GM19193 (cell line): Measurements from ENCODE around the gene CLN3.

ENCODE experiments used
- POLR2A ChIP-seq: IDR thresholded peaks from 4 replicates; pipeline ENCODE4 v1.6.1; 2011; ENCODE audit not compliant: insufficient read depth, insufficient read length; ENCODE audit errors: extremely low read depth

CLN3 gene

GRCh38 chr16:28524681-28525171 lies 32.9 kb upstream of the CLN3 start:
- TF ChIP-seq POLR2A, result no peak

- TF ChIP-seq POLR2A, result no peak
These were observed 30.9 kb upstream of the CLN3 start for GRCh38 chr16:28522792-28523191.

GRCh38 chr16:28521436-28521835 lies 29.6 kb upstream of the CLN3 start:
- no peak for TF ChIP-seq POLR2A

- no peak for TF ChIP-seq POLR2A
These were observed 28.8 kb upstream of the CLN3 start for GRCh38 chr16:28520672-28521071.

GRCh38 chr16:28514246-28514645 lies 22.4 kb upstream of the CLN3 start:
- TF ChIP-seq POLR2A, result no peak

GRCh38 chr16:28513484-28514181 lies 21.8 kb upstream of the CLN3 start:
- no peak for TF ChIP-seq POLR2A

- TF ChIP-seq POLR2A, result no peak
These were observed 20.2 kb upstream of the CLN3 start for GRCh38 chr16:28511801-28512789.

- no peak for TF ChIP-seq POLR2A
These were observed 19.2 kb upstream of the CLN3 start for GRCh38 chr16:28511031-28511430.

- TF ChIP-seq POLR2A, result no peak
These were observed 13.7 kb upstream of the CLN3 start for GRCh38 chr16:28505489-28506137.

- TF ChIP-seq POLR2A, result no peak
These were observed 13.0 kb upstream of the CLN3 start for GRCh38 chr16:28504707-28505404.

GRCh38 chr16:28503470-28504259 lies 11.8 kb upstream of the CLN3 start:
- TF ChIP-seq POLR2A, result no peak

- no peak for TF ChIP-seq POLR2A
These were observed 10.4 kb upstream of the CLN3 start for GRCh38 chr16:28502290-28502689.

- no peak for TF ChIP-seq POLR2A
These were observed 9.7 kb upstream of the CLN3 start for GRCh38 chr16:28501258-28502232.
